Kidney capillary endothelial cell (primary cell): ENCODE measurements around the gene MRPS5.
"Not testable (repeated sequence)": the region's sequence is repeated elsewhere in the genome, so short reads cannot be mapped to it uniquely, and the experiment has no call there.

Source experiments
- DNase-seq: peaks from one replicate; pipeline ENCODE4 v3.0.0-alpha.2; 2018; ENCODE audit warnings: low spot score

Gene MRPS5

GRCh38 chr2:95121407-95122196 is at the start of gene MRPS5:
TSS of gene MRPS5 (minus strand) at chr2:95121808. CDS start at chr2:95121791, 17 bp downstream.
- peak; percentile 55 for DNase-seq

- no peak for DNase-seq
Measured at GRCh38 chr2:95166065-95166763, 44.6 kb upstream of the MRPS5 start.

GRCh38 chr2:95165371-95166064 is 43.9 kb upstream of the MRPS5 start, which contains the start of gene ZNF2:
TSS of gene ZNF2 (plus strand) at chr2:95165809. CDS start at chr2:95176227, 10,418 bp downstream.
- DNase-seq = peak; percentile 95

GRCh38 chr2:95165030-95165370 is 43.4 kb upstream of the MRPS5 start:
- DNase-seq = no peak

GRCh38 chr2:95159690-95160449 is 38.3 kb upstream of the MRPS5 start, which contains the start of gene ZNF514:
TSS of gene ZNF514 (minus strand) at chr2:95159848. CDS start at chr2:95153253, 6,595 bp downstream.
- peak; percentile 53 for DNase-seq

GRCh38 chr2:95158891-95159619 is 37.4 kb upstream of the MRPS5 start:
- DNase-seq = peak; percentile 29

GRCh38 chr2:95158441-95158840 is 36.8 kb upstream of the MRPS5 start:
- no peak for DNase-seq

DNA sequence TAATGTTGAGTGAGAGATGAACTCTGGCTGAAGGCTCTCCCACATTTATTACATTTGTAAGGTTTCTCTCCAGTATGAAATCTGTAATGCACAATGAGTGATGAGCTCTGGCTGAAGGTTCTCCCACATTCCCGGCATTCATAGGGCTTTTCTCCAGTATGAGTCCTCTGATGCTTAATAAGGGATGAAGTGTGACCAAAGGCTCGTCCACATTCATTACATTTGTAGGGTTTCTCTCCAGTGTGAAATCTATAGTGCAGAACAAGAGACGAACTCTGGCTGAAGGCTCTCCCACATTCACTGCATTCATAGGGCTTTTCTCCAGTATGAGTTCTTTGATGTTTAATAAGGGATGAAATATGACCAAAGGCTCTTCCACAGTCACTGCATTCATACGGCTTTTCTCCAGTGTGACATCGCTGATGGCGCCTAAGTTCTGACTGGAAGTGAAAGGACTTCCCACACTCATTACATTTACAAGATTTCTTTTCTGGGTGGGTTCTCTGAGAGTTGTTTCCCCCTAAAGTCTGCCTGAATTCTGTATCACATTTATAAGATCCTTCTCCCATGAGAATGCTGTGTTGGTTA is 27.9 kb upstream of the MRPS5 start:
- no peak for DNase-seq

DNA sequence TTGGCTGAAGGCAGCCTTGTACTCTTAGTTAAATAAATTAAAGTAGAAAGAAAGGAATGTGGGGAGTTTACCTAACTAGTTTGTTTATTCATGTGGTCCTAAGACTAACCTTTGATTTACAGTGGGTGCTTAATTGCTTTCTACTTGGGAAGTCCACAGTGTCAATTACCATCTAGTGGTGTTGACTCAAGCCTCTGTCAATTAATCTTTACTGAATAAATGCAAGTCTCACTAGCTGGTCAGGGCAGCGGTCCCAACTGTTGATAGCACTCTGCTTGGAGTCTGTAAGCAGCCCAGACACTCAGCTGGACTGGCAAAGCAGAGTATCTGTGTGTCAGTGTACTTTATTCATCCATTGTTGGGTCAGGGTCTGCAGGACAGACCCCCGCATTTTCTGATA is 22.2 kb upstream of the MRPS5 start:
- DNase-seq = no peak

DNA sequence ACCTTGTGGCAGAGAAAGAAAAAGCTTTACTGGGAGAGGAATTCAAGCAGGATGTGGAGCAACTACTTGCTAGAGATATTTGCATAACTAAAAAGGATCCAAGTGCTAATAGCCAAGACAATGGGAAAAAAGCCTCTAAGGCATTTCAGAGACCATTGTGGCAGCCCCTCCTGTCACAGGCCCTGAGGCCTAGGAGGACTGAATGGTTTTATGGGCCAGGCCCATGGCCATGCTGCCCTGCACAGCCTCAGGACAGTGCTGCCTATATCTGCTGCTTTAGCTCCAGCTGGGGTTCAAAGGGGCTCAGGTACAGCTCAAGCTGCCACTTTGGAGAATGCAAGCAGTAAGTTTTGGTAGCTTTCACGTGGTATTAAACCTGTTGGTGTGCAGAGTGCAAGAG is 17.1 kb upstream of the MRPS5 start:
- no peak for DNase-seq

DNA sequence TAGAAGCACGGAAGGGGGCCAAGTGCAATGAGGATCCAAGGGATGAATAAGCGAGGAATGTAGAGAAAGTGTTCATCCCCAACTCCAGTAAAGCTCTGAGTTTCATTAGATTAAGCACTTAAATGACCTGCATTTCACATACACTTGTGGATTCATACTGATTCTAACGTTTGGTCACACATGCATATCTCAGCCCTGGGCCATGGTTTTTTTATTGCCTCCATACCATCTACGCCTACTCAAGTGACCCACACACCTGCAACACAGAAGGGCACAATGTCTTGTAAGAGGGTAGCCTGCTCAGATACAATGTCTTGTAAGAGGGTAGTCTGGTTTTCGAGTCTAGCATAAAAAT is 566 bp upstream of the MRPS5 start:
- DNase-seq = no peak

- DNase-seq = peak; percentile 3
Measured at GRCh38 chr2:95121093-95121406, 558 bp downstream of the MRPS5 start.

GRCh38 chr2:95115418-95115817 is 6.2 kb downstream of the MRPS5 start:
- peak; percentile 42 for DNase-seq

- DNase-seq = no peak
Measured at GRCh38 chr2:95113464-95113863, 8.1 kb downstream of the MRPS5 start.

- no peak for DNase-seq
Measured at GRCh38 chr2:95110395-95110794, 11.2 kb downstream of the MRPS5 start.

- DNase-seq = no peak
Measured at GRCh38 chr2:95109260-95109659, 12.3 kb downstream of the MRPS5 start.

DNA sequence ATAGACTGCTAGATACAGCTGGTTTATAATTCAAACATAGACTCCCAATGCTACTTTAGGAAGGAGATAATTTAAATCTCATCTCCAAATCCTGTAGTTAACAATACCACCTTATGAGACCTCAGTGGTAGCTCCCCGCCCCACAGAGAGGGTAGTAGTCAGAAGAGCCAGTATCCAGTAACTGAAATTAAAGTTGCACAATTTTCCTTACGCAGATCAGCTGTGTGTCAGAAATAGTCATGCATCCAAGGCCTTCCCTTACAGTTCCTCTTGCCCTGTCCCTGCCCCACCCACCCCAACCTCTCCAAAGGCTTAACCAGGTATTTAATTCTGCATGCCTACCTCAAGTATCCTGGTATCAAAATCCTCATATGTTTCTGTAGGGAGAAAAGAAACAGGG is 15.5 kb downstream of the MRPS5 start:
- DNase-seq = no peak

- DNase-seq = no peak
Measured at GRCh38 chr2:95104606-95105005, 17.0 kb downstream of the MRPS5 start.

DNA sequence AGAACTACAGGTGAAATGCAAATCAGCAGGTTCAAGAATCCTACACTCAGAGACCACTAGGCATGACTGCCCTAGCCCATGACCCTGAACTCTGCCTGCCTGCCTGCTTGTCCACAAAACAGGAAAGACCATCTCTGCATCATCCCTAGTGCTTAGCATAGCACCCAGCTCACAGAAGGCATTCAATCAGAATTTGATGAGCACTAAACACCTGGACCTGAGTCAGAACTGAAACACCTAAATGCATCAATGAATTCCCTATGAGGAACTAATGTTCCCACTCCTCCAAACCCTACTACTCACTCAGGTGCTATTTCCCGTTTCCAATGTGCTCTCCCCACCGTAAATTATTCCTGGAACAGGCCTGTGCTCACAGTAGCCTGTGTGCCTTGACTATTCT is 21.7 kb downstream of the MRPS5 start:
- no peak for DNase-seq

- DNase-seq = not testable (repeated sequence)
Measured at GRCh38 chr2:95098273-95098672, 23.3 kb downstream of the MRPS5 start.

DNA sequence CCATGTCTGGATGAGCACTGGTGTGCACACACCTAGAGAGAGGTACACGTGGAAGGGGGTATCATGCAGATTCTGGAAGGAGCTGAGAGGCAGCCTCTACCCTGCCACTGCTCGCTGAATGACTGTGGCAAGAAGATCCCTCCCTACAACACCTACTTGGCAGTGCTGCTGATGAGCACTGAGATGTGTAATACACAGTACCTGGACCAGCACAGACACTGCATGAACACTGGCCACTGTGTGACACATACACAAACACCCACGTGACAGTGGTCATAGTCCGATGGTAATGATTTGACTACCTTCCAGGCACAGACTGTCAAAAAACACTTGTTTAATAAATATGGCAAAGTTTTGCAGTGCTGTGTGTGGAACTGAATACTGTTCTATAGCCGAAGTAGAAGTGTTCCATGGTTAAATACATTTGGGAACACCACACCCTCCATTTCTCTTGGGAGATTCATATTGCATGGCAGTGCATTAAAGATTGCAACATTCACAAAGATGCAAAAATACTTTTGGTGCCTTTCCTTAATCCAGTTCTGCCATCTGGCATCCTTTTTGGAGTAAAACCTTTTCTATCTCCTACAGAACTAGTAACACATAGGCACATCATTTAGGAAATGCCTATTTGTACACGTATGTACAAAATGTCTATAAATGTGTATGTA is 29.6 kb downstream of the MRPS5 start:
- DNase-seq = no peak
